ENCODE measurements around the gene COL16A1.

Gene COL16A1

GRCh38 chr1:31655756-31656155 is 48.1 kb downstream of the COL16A1 start:
- DNase-seq = no peak
- in situ Hi-C loops (cut with MboI; ENCODE audit: low pct_unique_long_range_greater_than_20kb, low sequenced_read_pairs) = no loop called here

- in situ Hi-C loops (cut with MboI; ENCODE audit: low pct_unique_long_range_greater_than_20kb, low sequenced_read_pairs) = no loop called here
- DNase-seq = no peak
Measured at GRCh38 chr1:31655104-31655503, 48.7 kb downstream of the COL16A1 start.

GRCh38 chr1:31654474-31654776 is 49.4 kb downstream of the COL16A1 start:
- DNase-seq = no peak
- in situ Hi-C loops (cut with MboI; ENCODE audit: low pct_unique_long_range_greater_than_20kb, low sequenced_read_pairs) = no loop called here

GRCh38 chr1:31653717-31654473 is 49.9 kb downstream of the COL16A1 start:
- no peak for DNase-seq
- in situ Hi-C loops (cut with MboI; ENCODE audit: low pct_unique_long_range_greater_than_20kb, low sequenced_read_pairs) = no loop called here

GRCh38 chr1:31652891-31653499 is 50.8 kb downstream of the COL16A1 start:
- in situ Hi-C loops (cut with MboI; ENCODE audit: low pct_unique_long_range_greater_than_20kb, low sequenced_read_pairs) = no loop called here

GRCh38 chr1:31651766-31652165 is 52.1 kb downstream of the COL16A1 start:
- DNase-seq = no peak
- in situ Hi-C loops (cut with MboI; ENCODE audit: low pct_unique_long_range_greater_than_20kb, low sequenced_read_pairs) = no loop called here

More at GRCh38 chr1:31652891-31653499, 50.8 kb downstream of the COL16A1 start:
- DNase-seq = no peak

GRCh38 chr1:31651089-31651420 is 52.8 kb downstream of the COL16A1 start:
- no peak for DNase-seq
- in situ Hi-C loops (cut with MboI; ENCODE audit: low pct_unique_long_range_greater_than_20kb, low sequenced_read_pairs) = no loop called here

GRCh38 chr1:31650161-31651088 is 53.4 kb downstream of the COL16A1 start:
- in situ Hi-C loops (cut with MboI; ENCODE audit: low pct_unique_long_range_greater_than_20kb, low sequenced_read_pairs) = no loop called here

GRCh38 chr1:31648641-31649357 is 55.0 kb downstream of the COL16A1 start:
- DNase-seq = no peak
- in situ Hi-C loops (cut with MboI; ENCODE audit: low pct_unique_long_range_greater_than_20kb, low sequenced_read_pairs) = no loop called here

More at GRCh38 chr1:31650161-31651088, 53.4 kb downstream of the COL16A1 start:
- no peak for DNase-seq

- DNase-seq = no peak
- in situ Hi-C loops (cut with MboI; ENCODE audit: low pct_unique_long_range_greater_than_20kb, low sequenced_read_pairs) = no loop called here
Measured at GRCh38 chr1:31648190-31648589, 55.6 kb downstream of the COL16A1 start.

- DNase-seq = no peak
- in situ Hi-C loops (cut with MboI; ENCODE audit: low pct_unique_long_range_greater_than_20kb, low sequenced_read_pairs) = no loop called here
Measured at GRCh38 chr1:31647106-31647505, 56.7 kb downstream of the COL16A1 start.

GRCh38 chr1:31646259-31646960 is 57.4 kb downstream of the COL16A1 start:
- in situ Hi-C loops (cut with MboI; ENCODE audit: low pct_unique_long_range_greater_than_20kb, low sequenced_read_pairs) = no loop called here
- no peak for DNase-seq

- DNase-seq = no peak
Measured at GRCh38 chr1:31645274-31645568, 58.6 kb downstream of the COL16A1 start.

GRCh38 chr1:31644560-31645273 is 59.1 kb downstream of the COL16A1 start, which contains the start of gene PEF1:
PEF1 (minus strand) TSS chr1:31644876; CDS start chr1:31644864, 12 bp downstream.
- DNase-seq = peak; percentile 99
- in situ Hi-C loops (cut with MboI; ENCODE audit: low pct_unique_long_range_greater_than_20kb, low sequenced_read_pairs) = no loop called here

More at GRCh38 chr1:31645274-31645568, 58.6 kb downstream of the COL16A1 start:
- in situ Hi-C loops (cut with MboI; ENCODE audit: low pct_unique_long_range_greater_than_20kb, low sequenced_read_pairs) = no loop called here

- in situ Hi-C loops (cut with MboI; ENCODE audit: low pct_unique_long_range_greater_than_20kb, low sequenced_read_pairs) = no loop called here
- DNase-seq = no peak
Measured at GRCh38 chr1:31643976-31644559, 59.7 kb downstream of the COL16A1 start.

- in situ Hi-C loops (cut with MboI; ENCODE audit: low pct_unique_long_range_greater_than_20kb, low sequenced_read_pairs) = no loop called here
- DNase-seq = no peak
Measured at GRCh38 chr1:31642897-31643296, 60.9 kb downstream of the COL16A1 start.

- DNase-seq = no peak
- in situ Hi-C loops (cut with MboI; ENCODE audit: low pct_unique_long_range_greater_than_20kb, low sequenced_read_pairs) = no loop called here
Measured at GRCh38 chr1:31642366-31642765, 61.5 kb downstream of the COL16A1 start.

GRCh38 chr1:31640964-31641363 is 62.9 kb downstream of the COL16A1 start:
- DNase-seq = no peak
- in situ Hi-C loops (cut with MboI; ENCODE audit: low pct_unique_long_range_greater_than_20kb, low sequenced_read_pairs) = no loop called here
